HG03196 (cell line): ENCODE results near the gene ESYT3.

Experiments
- ATAC-seq: cut with Tn5 transposase; IDR thresholded peaks from one replicate; pipeline ENCODE4 v1.9.1; 2021; ENCODE audit not compliant: unreplicated experiment

ESYT3 gene, protein sequence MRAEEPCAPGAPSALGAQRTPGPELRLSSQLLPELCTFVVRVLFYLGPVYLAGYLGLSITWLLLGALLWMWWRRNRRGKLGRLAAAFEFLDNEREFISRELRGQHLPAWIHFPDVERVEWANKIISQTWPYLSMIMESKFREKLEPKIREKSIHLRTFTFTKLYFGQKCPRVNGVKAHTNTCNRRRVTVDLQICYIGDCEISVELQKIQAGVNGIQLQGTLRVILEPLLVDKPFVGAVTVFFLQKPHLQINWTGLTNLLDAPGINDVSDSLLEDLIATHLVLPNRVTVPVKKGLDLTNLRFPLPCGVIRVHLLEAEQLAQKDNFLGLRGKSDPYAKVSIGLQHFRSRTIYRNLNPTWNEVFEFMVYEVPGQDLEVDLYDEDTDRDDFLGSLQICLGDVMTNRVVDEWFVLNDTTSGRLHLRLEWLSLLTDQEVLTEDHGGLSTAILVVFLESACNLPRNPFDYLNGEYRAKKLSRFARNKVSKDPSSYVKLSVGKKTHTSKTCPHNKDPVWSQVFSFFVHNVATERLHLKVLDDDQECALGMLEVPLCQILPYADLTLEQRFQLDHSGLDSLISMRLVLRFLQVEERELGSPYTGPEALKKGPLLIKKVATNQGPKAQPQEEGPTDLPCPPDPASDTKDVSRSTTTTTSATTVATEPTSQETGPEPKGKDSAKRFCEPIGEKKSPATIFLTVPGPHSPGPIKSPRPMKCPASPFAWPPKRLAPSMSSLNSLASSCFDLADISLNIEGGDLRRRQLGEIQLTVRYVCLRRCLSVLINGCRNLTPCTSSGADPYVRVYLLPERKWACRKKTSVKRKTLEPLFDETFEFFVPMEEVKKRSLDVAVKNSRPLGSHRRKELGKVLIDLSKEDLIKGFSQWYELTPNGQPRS

DNA sequence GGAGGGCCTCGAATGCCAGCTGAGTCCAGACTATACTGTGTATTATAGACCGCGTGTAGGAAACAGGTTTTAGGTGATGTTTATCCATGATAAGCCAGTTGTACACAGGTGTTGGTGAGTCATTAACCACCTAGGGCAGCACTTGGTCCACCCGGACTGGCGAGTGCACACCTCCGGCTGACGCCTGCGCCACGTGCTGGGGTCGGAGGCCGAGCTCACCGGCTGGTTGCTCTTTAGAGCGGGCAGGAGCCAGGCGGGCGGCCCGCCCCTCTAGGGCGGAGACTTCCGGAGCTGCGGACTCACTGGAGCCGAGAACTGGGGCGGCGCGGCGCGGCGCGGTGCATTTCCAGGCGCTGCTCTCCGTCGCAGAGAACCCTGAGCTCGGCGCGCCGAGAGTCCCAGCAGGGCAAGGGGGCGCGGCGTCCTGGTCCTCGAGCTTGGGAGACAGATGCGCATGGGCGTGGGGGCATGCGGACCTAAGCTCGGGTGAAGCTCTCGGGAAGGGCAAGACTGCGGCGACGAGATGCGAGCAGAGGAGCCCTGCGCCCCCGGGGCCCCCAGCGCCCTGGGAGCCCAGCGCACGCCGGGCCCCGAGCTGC, at the start of gene ESYT3:
Gene ESYT3, plus strand, starts transcription at position 341 of the 599 bp plus-strand sequence. Its CDS starts 183 bp downstream, at position 524.
- no peak for ATAC-seq

DNA sequence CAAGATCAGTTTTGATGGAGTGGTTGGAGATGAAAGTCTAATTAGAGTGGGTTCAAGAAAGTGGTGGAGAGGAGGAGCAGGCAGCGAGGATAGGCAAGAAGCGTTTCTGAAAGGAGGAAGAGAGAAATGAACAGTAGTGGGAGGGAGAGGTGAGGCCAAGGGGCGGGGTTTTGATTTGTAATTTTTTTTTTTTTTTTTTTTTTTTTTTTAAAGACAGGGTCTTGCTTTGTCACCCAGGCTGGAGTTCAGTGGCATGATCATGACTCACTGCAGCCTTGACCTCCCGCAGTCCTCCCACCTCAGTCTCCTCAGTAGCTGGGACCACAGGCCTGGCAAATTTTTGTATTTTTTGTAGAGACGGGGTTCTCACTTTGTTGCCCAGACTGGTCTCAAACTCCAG, 49.4 kb upstream of the ESYT3 start:
- no peak for ATAC-seq

- no peak for ATAC-seq
These were observed 45.2 kb upstream of the ESYT3 start for GRCh38 chr3:138389144-138389601.

DNA sequence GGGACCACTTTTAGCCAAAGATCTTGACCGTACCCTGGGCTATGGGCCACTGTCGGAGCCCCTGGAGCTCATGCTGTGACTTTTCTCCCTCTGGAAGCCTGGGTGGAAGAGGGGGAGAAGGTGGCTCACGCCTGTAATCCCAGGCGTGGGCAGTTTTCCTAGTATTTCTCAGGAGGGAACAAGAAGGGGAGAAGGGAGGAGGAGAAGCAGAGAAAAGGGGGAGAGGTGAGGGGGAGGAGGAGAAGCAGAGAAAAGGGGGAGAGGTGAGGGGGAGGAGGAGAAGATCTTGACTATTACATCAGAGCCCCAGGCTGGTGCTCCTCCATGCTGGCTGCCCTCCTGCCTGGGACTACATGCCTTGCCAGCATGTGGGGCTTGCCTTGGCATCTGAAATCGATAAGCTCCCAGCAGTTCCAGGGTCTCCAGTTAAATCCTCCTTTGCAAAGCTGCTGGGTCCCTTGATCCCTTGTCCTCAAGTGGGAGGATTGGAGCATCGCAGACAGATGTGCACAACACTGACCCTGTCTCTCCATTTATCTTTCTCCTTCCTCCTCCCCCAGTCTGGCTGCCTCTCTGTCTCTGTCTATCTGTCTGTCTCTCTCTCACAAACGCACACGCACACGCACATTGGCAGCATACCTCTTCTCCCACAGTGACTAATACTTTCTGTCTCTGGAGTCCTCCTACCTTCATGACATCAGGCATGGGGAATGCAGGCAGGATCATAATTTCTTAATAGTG, 44.4 kb upstream of the ESYT3 start:
- no peak for ATAC-seq

- no peak for ATAC-seq
These were observed 43.9 kb upstream of the ESYT3 start for GRCh38 chr3:138390582-138390932.

DNA sequence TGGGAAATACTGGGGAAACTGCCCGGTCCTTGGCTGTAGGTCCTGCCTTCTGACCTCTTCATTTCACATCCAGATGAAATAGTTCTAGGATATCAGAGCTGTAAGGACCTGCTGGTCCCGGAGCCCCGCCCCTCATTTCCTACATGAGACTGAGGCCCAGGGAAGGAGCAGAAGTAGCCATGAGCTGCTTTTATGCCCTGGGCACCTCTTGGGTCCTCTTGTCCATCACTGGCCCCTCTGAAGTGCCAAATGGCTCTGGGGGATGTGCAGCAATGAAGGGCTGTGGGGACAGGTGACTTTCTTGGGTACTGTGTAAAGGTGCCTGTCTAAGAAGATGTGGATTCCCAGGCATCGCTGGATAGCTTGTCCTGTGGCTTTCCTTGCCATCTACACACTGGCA, 40.3 kb upstream of the ESYT3 start:
- no peak for ATAC-seq

DNA sequence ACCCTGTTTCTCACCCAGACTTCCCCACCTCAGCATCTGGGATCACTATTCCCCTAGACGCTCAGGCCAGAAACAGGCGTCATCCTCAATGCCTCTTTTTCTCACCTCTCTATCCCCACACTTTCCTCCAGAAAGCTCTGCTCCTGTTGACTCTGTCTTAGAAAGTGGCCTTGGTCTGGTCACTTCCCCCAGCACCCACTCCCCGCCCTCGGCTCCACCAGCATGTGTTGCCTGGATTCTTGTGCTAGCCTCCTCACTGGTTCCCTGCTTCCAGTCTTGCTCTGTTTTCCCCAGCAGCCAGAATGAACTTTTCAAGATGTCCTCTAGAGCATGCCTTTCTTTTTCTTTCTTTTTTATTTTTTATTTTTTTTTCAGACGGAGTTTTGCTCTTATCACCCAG, 39.7 kb upstream of the ESYT3 start:
- no peak for ATAC-seq

DNA sequence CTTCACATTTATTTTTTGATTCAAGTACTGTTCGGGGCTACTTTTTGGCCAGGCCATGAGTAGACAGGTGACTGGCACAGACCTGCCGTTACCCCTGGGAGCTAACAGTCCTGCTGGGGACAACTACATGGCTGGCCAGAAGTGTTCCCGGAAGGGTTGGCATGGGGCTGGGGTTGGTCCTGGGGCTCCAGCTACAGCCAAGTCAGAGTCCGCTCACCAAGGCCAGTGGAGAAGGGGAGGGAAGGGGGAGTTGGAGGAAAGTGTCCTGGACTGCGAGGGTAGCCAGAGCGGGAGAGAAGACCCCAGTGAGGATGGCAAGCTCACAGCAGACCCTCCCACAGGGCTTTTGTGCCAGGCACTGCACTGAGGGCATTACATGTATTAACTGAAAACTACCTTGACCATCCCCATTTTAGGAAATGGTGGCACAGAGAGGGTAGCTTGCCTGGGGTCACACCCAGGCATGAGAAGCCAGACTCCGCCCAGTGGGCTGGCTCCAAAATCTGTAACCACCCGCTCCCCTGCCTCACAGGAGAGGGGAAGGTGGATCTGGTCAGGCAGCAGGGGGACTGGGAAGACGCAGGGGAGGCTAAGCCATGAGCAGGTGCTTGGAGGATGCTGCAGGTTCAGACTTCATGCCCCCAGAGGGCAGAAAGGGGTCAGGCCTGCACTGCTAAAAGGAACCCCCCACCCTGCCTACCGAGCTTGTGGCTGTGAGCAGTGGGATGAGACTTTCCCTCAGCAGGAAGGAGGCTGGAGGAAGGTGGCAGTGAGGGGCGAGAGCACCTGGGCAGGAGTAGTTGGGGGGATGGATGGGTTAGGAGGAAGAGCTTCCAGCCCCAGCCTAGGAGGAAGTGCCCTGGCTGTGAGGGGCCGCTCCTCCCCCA, 38.3 kb upstream of the ESYT3 start:
- ATAC-seq, result no peak

DNA sequence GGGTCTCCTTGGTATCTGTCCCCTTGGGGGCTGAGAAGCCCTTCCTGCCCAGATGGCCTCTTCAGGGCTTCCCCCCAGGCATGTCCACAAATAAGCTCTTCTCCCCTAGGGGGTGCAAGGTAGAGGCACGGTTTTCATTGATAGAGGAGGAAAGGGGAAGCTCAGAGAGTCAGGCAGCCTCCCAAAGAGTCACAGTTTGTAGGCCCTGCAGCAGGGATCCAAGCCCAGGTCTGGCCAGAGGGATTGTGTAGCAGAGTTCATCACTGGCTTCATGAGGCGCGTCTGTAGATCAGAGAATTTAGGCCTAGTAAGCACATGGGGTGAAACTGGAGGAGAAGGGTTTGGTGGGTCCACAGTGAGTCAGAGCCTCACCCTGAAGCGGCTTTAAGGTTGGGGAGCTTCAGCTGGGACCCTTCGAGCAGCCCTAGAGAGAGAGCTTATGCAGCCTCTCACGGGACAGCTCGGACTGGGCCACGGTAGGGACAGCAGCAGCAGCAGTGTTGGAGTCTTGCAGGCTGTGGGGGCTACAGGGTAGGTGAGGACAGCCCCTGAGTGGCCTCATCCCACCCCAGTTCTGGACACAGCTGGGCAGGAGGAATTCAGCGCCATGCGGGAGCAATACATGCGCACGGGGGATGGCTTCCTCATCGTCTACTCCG, 37.5 kb upstream of the ESYT3 start:
- ATAC-seq, result no peak

DNA sequence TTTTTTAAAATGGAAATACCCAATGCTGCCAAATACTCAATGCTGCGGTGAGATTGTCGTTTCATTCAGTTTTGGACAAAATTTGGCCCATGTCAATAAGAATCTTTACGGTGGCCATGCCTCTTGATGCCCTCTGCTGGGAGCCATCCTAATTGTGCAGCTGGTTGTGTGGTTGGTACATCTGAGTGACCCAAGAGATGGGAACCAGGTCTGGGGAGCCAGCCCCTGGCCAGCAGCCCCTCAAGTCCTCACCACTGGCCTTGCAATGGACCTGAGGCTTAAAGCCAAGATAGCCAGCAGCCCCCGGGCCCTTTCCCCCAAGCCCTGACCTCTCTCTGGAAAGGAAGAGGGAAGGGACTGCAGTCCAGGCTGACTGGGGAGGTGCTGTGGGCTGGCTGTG, 36.4 kb upstream of the ESYT3 start:
- no peak for ATAC-seq

GRCh38 chr3:138398791-138399575, 35.4 kb upstream of the ESYT3 start:
- no peak for ATAC-seq

DNA sequence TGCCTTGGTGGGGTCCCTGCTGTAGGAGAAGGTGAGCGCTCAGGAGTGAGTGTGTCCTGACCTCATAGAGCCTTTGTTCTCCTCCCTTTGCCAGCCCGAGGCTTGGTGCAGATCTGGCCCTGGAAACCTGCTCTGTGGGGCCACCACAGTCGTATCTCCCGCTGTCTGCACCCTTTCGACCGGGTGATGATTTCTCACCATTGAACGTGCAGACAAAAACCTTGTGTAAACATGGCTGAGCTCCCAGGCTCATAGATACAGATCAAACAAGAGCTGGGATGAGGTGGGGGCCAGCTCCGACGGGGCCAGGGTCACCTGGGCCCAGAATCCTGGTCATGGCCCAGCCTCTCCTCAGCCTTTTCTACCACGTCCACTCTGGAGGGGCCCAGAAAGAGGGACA, 34.6 kb upstream of the ESYT3 start:
- no peak for ATAC-seq

DNA sequence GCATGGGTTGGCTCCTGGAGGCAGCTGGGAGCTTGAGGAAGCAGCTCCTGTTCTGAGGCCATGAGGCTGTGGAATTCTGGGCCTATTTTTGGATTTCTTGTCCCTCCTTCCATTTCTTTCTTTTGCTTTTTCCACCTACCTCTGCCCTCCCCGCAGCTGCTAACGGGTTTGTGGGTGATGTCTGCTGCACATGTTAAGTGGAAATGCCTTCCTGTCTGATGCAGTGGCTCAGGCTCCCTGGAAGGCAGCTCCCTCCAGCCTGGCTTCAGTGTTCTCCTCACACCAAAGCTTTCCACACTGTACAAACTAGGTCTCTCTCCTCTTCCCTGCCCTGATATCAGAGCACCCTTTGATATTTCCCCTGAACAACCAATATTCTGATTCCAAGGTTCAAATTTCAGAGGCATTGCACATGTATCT, 33.8 kb upstream of the ESYT3 start:
- no peak for ATAC-seq

DNA sequence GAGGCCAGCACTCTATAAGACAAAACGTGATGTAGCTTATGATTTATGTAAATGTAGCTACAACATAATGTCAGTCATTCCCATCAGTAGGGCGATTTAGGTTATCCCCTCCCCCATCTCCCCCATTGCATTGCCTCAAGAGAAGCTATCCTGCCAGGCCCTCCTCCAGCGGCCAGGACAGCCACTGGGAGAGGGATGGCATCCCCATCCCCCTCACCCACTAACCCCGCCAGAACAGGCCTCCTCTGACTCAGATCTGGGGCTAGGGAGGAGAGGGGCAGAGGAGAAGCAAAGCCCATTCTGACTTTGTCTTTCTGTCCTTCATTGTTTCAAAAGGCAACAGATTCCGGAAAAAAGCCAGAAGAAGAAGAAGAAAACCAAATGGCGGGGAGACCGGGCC, 32.6 kb upstream of the ESYT3 start:
- ATAC-seq, result no peak

DNA sequence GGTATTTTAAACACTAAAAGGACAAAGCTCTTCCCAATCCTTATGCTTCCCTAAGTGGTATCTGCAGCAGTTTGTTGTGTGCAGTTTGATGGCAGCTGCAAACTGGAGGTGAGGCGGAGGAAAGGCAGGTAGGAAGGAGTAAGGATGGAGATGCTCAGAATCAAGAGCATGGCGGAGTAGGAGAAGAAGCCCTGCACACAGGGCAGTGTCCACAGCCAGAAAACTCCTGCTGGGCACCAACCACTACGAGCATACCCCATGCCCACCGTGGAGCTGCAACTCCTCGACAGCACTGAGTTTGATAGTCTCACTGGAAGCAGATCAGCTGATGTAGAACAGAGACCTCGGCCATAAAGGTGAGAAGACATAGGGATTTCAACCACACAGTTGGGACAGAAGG, 30.3 kb upstream of the ESYT3 start:
- no peak for ATAC-seq

- ATAC-seq, result no peak
These were observed 29.4 kb upstream of the ESYT3 start for GRCh38 chr3:138405001-138405400.

- ATAC-seq, result no peak
These were observed 28.9 kb upstream of the ESYT3 start for GRCh38 chr3:138405486-138405885.

- ATAC-seq, result no peak
These were observed 27.8 kb upstream of the ESYT3 start for GRCh38 chr3:138406606-138407005.
